Fibroblast of villous mesenchyme (primary cell): ENCODE results near the gene KCP. TPM values are rescaled to one million over a fixed set of nuclear protein-coding genes. Genes with fewer than 3 reads are reported as not detected.
A peak's percentile ranks its signal among the peaks of the same experiment; 100 is the strongest.

Experiments
- DNase-seq: peaks from one replicate; pipeline ENCODE4 v3.0.0-alpha.2; 2010; ENCODE audit warnings: low read depth
- H3K4me3 ChIP-seq: 2 replicates; pipeline ENCODE4 v1.5.1; 2011; ENCODE audit warnings: low read depth, mild to moderate bottlenecking, low read length
- CTCF ChIP-seq: IDR thresholded peaks from 2 replicates; pipeline ENCODE4 v1.5.1; 2012; ENCODE audit warnings: low read depth, mild to moderate bottlenecking, low read length; ENCODE audit not compliant: insufficient read depth
- total RNA-seq: library from RNA; depleted of rRNA; stranded (reverse); fragments of >200 nt; gene quantifications from 2 replicates; pipeline ENCODE4 v1.2.3, GENCODE V29; 2012

The KCP gene
- total RNA-seq, 1 donor: not detected

- DNase-seq: peak; percentile 31
- TF ChIP-seq CTCF: no peak
- peak overlapping the region; percentile 78 for H3K4me3 ChIP-seq
Measured at GRCh38 chr7:128831994-128832879, 78.3 kb downstream of the KCP start.

- H3K4me3 ChIP-seq: peak overlapping the region; percentile 78
- DNase-seq: peak; percentile 74
- TF ChIP-seq CTCF: no peak
Measured at GRCh38 chr7:128831178-128831993, 79.1 kb downstream of the KCP start.

- no peak for TF ChIP-seq CTCF
- DNase-seq: peak; percentile 75
Measured at GRCh38 chr7:128830231-128831177, 80.0 kb downstream of the KCP start, which contains the start of gene FLNC. TSS of gene FLNC (plus strand) at chr7:128830406. CDS start at chr7:128830638, 232 bp downstream.

GRCh38 chr7:128829391-128830166 lies 80.9 kb downstream of the KCP start:
- no peak for DNase-seq
- peak overlapping the region; percentile 78 for H3K4me3 ChIP-seq
- peak; percentile 2 for TF ChIP-seq CTCF

More at GRCh38 chr7:128830231-128831177, 80.0 kb downstream of the KCP start, which contains the start of gene FLNC:
- peak within 1 kb of the TSS; percentile 78 for H3K4me3 ChIP-seq

- TF ChIP-seq CTCF: no peak
- no peak overlapping the region for H3K4me3 ChIP-seq
- peak; percentile 64 for DNase-seq
Measured at GRCh38 chr7:128827971-128828711, 82.4 kb downstream of the KCP start.
